ENCODE measurements around the gene SYTL3. TPM values are rescaled to one million over a fixed set of nuclear protein-coding genes. Genes with fewer than 3 reads are reported as not detected.

SYTL3 gene
- total and polyA plus RNA-seq, 2 experiments from 2014 or later = 0.07 TPM; not detected in 1

DNA sequence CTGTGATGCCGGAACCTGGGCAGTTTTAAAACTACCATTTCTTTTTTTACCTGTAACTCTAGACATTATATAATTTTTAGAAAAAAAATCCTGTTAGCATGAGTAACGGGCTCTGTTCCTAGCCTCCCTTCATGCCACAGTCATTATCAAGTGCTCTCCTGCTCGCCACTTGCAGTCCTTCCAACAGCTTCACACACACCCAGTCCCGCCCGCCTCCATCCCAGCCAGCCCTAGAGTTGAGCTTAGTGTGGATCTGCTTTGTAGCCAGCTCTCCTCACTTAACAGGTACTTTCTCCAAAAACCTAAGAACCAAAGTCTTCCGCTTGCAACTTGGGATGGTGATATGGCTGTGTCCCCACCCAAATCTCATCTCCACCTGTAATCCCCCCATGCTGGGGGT is 117.9 kb downstream of the SYTL3 start (continued):
- TF ChIP-seq ZNF462 (CRISPR knock-in tag; IDR thresholded peaks at IDR 0.05) = no peak

DNA sequence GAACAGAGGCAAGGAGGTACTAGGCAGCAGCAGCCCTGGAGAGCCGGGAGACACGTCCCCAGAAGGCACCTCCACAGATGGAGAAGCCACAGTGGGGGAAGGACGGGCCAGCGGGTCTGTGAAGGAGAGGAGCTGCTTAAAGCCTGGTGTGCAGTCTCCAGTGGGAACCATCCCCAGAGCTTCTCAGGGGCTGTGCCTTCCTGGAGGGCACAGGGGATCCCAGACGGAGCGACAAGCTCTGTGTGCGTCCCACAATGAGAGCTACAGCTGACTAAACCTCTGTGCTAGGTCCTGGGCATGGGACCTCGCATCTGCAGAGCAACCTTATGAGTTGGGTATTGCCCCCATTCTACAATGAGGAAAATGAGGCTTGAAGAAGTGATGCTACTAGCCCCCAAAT is 118.6 kb downstream of the SYTL3 start:
- no peaks in the 10 kb centered on the region for H3K79me2 ChIP-seq (replicated peaks; ENCODE audit: insufficient read depth)
- peaks cover 27% of the 10 kb centered on the region for H4K20me1 ChIP-seq (replicated peaks; ENCODE audit: insufficient read depth)
- ATAC-seq (no peak), DNase-seq (ENCODE audit: low spot score) (no peak)
- peaks cover 65% of the 10 kb centered on the region for H3F3A ChIP-seq (replicated peaks; ENCODE audit: low read depth)
- TF ChIP-seq POLR2AphosphoS5 (IDR thresholded peaks at IDR 0.05; ENCODE audit: low read depth) = no peak
- no peak for TF ChIP-seq CREB1 (CRISPR knock-in tag; IDR thresholded peaks at IDR 0.05; ENCODE audit: low read depth)
- no peak for TF ChIP-seq JUNB (IDR thresholded peaks at IDR 0.05; ENCODE audit: unreplicated experiment)
- H3K27ac Mint-ChIP-seq = no peak overlapping the region
- H3K4me2 ChIP-seq = no peak overlapping the region
- H3K9me3 Mint-ChIP-seq = no peaks in the 10 kb centered on the region
- H3K4me1 ChIP-seq (ENCODE audit: insufficient read depth) = no peaks in the 10 kb centered on the region
- H3K36me3 Mint-ChIP-seq (ENCODE audit: low read depth) = peaks cover 92% of the 10 kb centered on the region
- H3K36me3 ChIP-seq (ENCODE audit: insufficient read depth) = peaks cover 67% of the 10 kb centered on the region
- no peak overlapping the region for H2AFZ ChIP-seq
- no peak overlapping the region for H3K4me3 ChIP-seq
- H3K4me1 Mint-ChIP-seq = peaks cover 30% of the 10 kb centered on the region
- H3K27me3 ChIP-seq (ENCODE audit: insufficient read depth) = no peaks in the 10 kb centered on the region
- no peak overlapping the region for H3K4me3 Mint-ChIP-seq
- no peak overlapping the region for H3K27ac ChIP-seq (ENCODE audit: low read depth)
- H3K27me3 Mint-ChIP-seq (ENCODE audit: insufficient read depth, low read depth, poor library complexity) = peaks cover 39% of the 10 kb centered on the region
- no peaks in the 10 kb centered on the region for H3K9me2 ChIP-seq (ENCODE audit: insufficient read depth)

DNA sequence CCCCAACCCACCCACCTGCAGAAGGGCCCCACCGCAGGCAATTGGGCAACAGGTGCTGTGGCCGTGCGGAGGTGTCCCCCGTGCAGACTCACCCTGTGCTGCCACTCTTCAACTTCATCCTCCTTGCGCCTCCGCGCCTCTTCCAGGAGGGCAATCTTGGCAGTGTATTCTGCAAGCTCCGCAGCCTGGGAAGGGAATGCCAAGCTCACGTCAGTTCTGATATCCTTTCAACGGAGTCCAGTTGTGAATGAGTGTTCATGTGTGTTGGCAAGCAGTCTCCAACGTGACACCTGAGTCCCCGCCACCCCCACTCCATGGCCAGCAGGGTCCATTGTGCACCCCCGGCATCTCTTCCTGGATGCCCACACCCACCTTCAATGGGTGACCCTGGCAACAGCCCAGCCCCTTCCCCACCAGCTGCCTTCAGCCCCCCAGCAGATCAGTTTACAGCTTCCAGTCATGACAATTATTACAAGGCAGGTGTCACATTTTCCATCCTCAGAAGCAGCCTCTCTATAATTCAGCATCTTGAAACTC is 119.4 kb downstream of the SYTL3 start:
- H4K20me1 ChIP-seq (replicated peaks; ENCODE audit: insufficient read depth) = peaks cover 27% of the 10 kb centered on the region
- H3K27me3 Mint-ChIP-seq (ENCODE audit: insufficient read depth, low read depth, poor library complexity) = peaks cover 41% of the 10 kb centered on the region
- H3K27ac Mint-ChIP-seq = peak overlapping the region; percentile 11; the same call in 1 of the 2 replicates
- H3K36me3 Mint-ChIP-seq (ENCODE audit: low read depth) = peaks cover 99% of the 10 kb centered on the region
- H2AFZ ChIP-seq = no peak overlapping the region
- H3K4me2 ChIP-seq = no peak overlapping the region
- peaks cover 72% of the 10 kb centered on the region for H3K36me3 ChIP-seq (ENCODE audit: insufficient read depth)
- peak overlapping the region; percentile 78; the same call in 1 of the 2 replicates for H3K27ac ChIP-seq (ENCODE audit: low read depth)
- peaks cover 7% of the 10 kb centered on the region; the same call in 1 of the 2 replicates for H3K4me1 ChIP-seq (ENCODE audit: insufficient read depth)
- no peaks in the 10 kb centered on the region for H3K9me3 Mint-ChIP-seq
- H3F3A ChIP-seq (replicated peaks; ENCODE audit: low read depth) = peaks cover 59% of the 10 kb centered on the region
- no peaks in the 10 kb centered on the region for H3K79me2 ChIP-seq (replicated peaks; ENCODE audit: insufficient read depth)
- H3K4me3 Mint-ChIP-seq = no peak overlapping the region; the same call in 2 of the 3 replicates
- ATAC-seq = no peak
- no peak for DNase-seq (ENCODE audit: low spot score)
- TF ChIP-seq, protein P1, sequence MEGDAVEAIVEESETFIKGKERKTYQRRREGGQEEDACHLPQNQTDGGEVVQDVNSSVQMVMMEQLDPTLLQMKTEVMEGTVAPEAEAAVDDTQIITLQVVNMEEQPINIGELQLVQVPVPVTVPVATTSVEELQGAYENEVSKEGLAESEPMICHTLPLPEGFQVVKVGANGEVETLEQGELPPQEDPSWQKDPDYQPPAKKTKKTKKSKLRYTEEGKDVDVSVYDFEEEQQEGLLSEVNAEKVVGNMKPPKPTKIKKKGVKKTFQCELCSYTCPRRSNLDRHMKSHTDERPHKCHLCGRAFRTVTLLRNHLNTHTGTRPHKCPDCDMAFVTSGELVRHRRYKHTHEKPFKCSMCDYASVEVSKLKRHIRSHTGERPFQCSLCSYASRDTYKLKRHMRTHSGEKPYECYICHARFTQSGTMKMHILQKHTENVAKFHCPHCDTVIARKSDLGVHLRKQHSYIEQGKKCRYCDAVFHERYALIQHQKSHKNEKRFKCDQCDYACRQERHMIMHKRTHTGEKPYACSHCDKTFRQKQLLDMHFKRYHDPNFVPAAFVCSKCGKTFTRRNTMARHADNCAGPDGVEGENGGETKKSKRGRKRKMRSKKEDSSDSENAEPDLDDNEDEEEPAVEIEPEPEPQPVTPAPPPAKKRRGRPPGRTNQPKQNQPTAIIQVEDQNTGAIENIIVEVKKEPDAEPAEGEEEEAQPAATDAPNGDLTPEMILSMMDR (conservative IDR thresholded peaks at IDR 0.05; ENCODE audit: low read depth in 2 of 2) = no peak
- no peaks in the 10 kb centered on the region for H3K27me3 ChIP-seq (ENCODE audit: insufficient read depth)
- H3K4me1 Mint-ChIP-seq = peaks cover 35% of the 10 kb centered on the region
- H3K9me2 ChIP-seq (ENCODE audit: insufficient read depth) = no peaks in the 10 kb centered on the region
- H3K4me3 ChIP-seq = no peak overlapping the region
